ENCODE measurements around the gene ASAP2. TPM values are rescaled to one million over a fixed set of nuclear protein-coding genes. Genes with fewer than 3 reads are reported as not detected.

ASAP2 gene
- polyA plus RNA-seq, 1 donor from 2014 or later: 41.0 TPM

DNA sequence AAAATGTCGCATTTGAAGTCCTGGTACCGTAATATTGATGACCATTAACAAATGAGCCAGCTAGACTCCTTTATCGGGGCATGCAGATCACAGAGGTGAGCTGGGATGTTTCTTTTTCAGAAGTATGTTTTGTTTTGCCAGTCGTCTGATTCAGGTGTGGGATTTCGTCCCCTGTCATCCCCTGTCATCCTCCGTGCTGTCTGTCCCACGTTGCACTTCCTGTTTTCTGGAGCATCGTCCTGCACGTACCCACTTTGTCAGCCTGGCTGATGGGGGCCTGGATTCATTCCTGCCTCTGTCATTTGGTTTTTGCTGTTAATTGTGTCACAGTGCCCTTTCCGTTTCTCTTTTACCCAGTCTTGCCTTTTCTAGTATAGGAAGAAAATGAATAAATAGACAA, 72.8 kb downstream of the ASAP2 start:
- H3K27ac ChIP-seq (ENCODE audit: low read length): no peak overlapping the region
- peaks cover 15% of the 10 kb centered on the region for H3K79me2 ChIP-seq (replicated peaks; ENCODE audit: insufficient read depth, low read length)
- H3K9me2 ChIP-seq (ENCODE audit: insufficient read depth, low read length): no peaks in the 10 kb centered on the region
- no peaks in the 10 kb centered on the region for H3K36me3 ChIP-seq (ENCODE audit: insufficient read depth, low read length)
- H3F3A ChIP-seq (ENCODE audit: insufficient read depth, low read length, poor library complexity, severe bottlenecking): no peaks in the 10 kb centered on the region
- H3K4me2 ChIP-seq (ENCODE audit: low read length): no peak overlapping the region
- H3K4me3 ChIP-seq (ENCODE audit: low read length): no peak overlapping the region
- TF ChIP-seq POLR2AphosphoS5 (IDR thresholded peaks at IDR 0.05) (no peak), EZH2 (IDR thresholded peaks at IDR 0.05; ENCODE audit: borderline replicate concordance, insufficient read depth, low read length, poor library complexity, severe bottlenecking) (no peak), TAF1 (IDR thresholded peaks at IDR 0.05; ENCODE audit: low read depth) (no peak), RAD21 (conservative IDR thresholded peaks at IDR 0.05) (no peak), EP300 (conservative IDR thresholded peaks at IDR 0.05; ENCODE audit: poor library complexity, severe bottlenecking) (no peak), SMC3 (conservative IDR thresholded peaks at IDR 0.05; ENCODE audit: poor library complexity) (no peak), MXI1 (conservative IDR thresholded peaks at IDR 0.05; ENCODE audit: poor library complexity, severe bottlenecking) (no peak)
- TF ChIP-seq, protein P1, sequence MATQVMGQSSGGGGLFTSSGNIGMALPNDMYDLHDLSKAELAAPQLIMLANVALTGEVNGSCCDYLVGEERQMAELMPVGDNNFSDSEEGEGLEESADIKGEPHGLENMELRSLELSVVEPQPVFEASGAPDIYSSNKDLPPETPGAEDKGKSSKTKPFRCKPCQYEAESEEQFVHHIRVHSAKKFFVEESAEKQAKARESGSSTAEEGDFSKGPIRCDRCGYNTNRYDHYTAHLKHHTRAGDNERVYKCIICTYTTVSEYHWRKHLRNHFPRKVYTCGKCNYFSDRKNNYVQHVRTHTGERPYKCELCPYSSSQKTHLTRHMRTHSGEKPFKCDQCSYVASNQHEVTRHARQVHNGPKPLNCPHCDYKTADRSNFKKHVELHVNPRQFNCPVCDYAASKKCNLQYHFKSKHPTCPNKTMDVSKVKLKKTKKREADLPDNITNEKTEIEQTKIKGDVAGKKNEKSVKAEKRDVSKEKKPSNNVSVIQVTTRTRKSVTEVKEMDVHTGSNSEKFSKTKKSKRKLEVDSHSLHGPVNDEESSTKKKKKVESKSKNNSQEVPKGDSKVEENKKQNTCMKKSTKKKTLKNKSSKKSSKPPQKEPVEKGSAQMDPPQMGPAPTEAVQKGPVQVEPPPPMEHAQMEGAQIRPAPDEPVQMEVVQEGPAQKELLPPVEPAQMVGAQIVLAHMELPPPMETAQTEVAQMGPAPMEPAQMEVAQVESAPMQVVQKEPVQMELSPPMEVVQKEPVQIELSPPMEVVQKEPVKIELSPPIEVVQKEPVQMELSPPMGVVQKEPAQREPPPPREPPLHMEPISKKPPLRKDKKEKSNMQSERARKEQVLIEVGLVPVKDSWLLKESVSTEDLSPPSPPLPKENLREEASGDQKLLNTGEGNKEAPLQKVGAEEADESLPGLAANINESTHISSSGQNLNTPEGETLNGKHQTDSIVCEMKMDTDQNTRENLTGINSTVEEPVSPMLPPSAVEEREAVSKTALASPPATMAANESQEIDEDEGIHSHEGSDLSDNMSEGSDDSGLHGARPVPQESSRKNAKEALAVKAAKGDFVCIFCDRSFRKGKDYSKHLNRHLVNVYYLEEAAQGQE (IDR thresholded peaks at IDR 0.05; ENCODE audit: borderline replicate concordance): no peak
- TF ChIP-seq, protein P2, sequence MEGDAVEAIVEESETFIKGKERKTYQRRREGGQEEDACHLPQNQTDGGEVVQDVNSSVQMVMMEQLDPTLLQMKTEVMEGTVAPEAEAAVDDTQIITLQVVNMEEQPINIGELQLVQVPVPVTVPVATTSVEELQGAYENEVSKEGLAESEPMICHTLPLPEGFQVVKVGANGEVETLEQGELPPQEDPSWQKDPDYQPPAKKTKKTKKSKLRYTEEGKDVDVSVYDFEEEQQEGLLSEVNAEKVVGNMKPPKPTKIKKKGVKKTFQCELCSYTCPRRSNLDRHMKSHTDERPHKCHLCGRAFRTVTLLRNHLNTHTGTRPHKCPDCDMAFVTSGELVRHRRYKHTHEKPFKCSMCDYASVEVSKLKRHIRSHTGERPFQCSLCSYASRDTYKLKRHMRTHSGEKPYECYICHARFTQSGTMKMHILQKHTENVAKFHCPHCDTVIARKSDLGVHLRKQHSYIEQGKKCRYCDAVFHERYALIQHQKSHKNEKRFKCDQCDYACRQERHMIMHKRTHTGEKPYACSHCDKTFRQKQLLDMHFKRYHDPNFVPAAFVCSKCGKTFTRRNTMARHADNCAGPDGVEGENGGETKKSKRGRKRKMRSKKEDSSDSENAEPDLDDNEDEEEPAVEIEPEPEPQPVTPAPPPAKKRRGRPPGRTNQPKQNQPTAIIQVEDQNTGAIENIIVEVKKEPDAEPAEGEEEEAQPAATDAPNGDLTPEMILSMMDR (IDR thresholded peaks at IDR 0.05; ENCODE audit: poor library complexity, severe bottlenecking): no peak
- H3K9me3 ChIP-seq (ENCODE audit: low read length): no peaks in the 10 kb centered on the region
- no peaks in the 10 kb centered on the region for H3K27me3 ChIP-seq (ENCODE audit: insufficient read depth, low read depth, low read length)
- no peaks in the 10 kb centered on the region for H4K20me1 ChIP-seq (ENCODE audit: insufficient read depth)
- no peak overlapping the region for H3K9ac ChIP-seq (ENCODE audit: low read length)
- H2AFZ ChIP-seq (ENCODE audit: low read depth, low read length): no peak overlapping the region

- no peak overlapping the region for H3K4me2 ChIP-seq (ENCODE audit: low read length)
- no peaks in the 10 kb centered on the region for H3K9me2 ChIP-seq (ENCODE audit: insufficient read depth, low read length)
- H3K27ac ChIP-seq (ENCODE audit: low read length): no peak overlapping the region
- TF ChIP-seq RAD21 (conservative IDR thresholded peaks at IDR 0.05) (no peak), SMC3 (conservative IDR thresholded peaks at IDR 0.05; ENCODE audit: poor library complexity) (no peak), EZH2 (IDR thresholded peaks at IDR 0.05; ENCODE audit: borderline replicate concordance, insufficient read depth, low read length, poor library complexity, severe bottlenecking) (no peak), POLR2AphosphoS5 (IDR thresholded peaks at IDR 0.05) (no peak), TAF1 (IDR thresholded peaks at IDR 0.05; ENCODE audit: low read depth) (no peak), MXI1 (conservative IDR thresholded peaks at IDR 0.05; ENCODE audit: poor library complexity, severe bottlenecking) (no peak)
- TF ChIP-seq, protein P2 (IDR thresholded peaks at IDR 0.05; ENCODE audit: poor library complexity, severe bottlenecking): no peak
- H3K36me3 ChIP-seq (ENCODE audit: insufficient read depth, low read length): no peaks in the 10 kb centered on the region
- no peak overlapping the region for H2AFZ ChIP-seq (ENCODE audit: low read depth, low read length)
- peaks cover 12% of the 10 kb centered on the region for H3K79me2 ChIP-seq (replicated peaks; ENCODE audit: insufficient read depth, low read length)
- H3K4me3 ChIP-seq (ENCODE audit: low read length): no peak overlapping the region
- no peaks in the 10 kb centered on the region for H4K20me1 ChIP-seq (ENCODE audit: insufficient read depth)
- no peaks in the 10 kb centered on the region for H3K9me3 ChIP-seq (ENCODE audit: low read length)
- no peak overlapping the region for H3K9ac ChIP-seq (ENCODE audit: low read length)
- no peaks in the 10 kb centered on the region for H3K27me3 ChIP-seq (ENCODE audit: insufficient read depth, low read depth, low read length)
- no peaks in the 10 kb centered on the region for H3F3A ChIP-seq (ENCODE audit: insufficient read depth, low read length, poor library complexity, severe bottlenecking)
Measured at GRCh38 chr2:9280224-9280623, 73.6 kb downstream of the ASAP2 start.
